GM08714 (cell line): Measurements from ENCODE around the gene CCT8.

ENCODE experiments used
- H3K4me3 ChIP-seq: fragments of 200-500 bp; sonication (Bioruptor generic); 2 replicates; pipeline ENCODE4 v1.5.1; 2014; ENCODE audit warnings: mild to moderate bottlenecking, low read length, inconsistent platforms
- ZNF274 ChIP-seq: IDR thresholded peaks from 2 replicates; pipeline ENCODE4 v1.6.1; 2012; ENCODE audit warnings: mild to moderate bottlenecking, low read depth, low read length

The CCT8 gene

DNA sequence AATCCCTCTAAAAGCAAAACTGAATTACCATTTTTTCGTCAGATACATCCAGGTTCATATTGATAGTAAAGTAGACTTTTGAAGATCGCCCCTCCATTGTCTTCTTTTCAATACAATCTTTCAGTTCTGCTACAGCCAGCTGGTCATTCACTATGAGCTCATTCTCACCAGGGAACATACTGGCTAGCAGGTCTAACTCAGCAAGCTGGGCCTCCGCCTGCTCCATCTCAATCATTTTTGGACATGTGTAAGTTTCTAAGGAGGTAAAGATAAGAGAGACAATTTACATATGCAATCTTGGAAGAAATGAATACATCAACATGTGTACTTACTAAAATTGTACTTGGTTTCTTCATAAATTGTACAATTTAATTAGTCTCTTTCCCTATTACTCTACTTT lies 65.1 kb downstream of the CCT8 start:
- H3K4me3 ChIP-seq, result no peak overlapping the region
- TF ChIP-seq ZNF274, result no peak

GRCh38 chr21:29007810-29008209 lies 65.6 kb downstream of the CCT8 start:
- no peak for TF ChIP-seq ZNF274
- H3K4me3 ChIP-seq, result no peak overlapping the region

GRCh38 chr21:29007135-29007534 lies 66.3 kb downstream of the CCT8 start:
- TF ChIP-seq ZNF274, result no peak
- no peak overlapping the region for H3K4me3 ChIP-seq
